Psoas muscle (tissue), 8 donors: ENCODE data around the gene C17orf75. TPM values are rescaled to one million over a fixed set of nuclear protein-coding genes. Genes with fewer than 3 reads are reported as not detected.

ENCODE experiments used
- ATAC-seq, 4 donors: fragments of 200-7000 bp; cut with Tn5 transposase; one replicate each; pipeline ENCODE4 v1.9.1; 2020; ENCODE audit warnings: moderate library complexity in 3 of 4, mild to moderate bottlenecking in 2 of 4
- DNase-seq, 2 donors: peaks; one replicate each; pipeline ENCODE4 v3.0.0-alpha.2; 2020
- H3K27ac ChIP-seq: fragments of 200-600 bp; one replicate; pipeline ENCODE4 v1.8.0; 2022
- H3K27me3 ChIP-seq, 3 donors: fragments of 200-600 bp in 1 of 3; one replicate each; pipeline versions ENCODE4 v1.6.1 to v1.8.0; 2013 to 2022; ENCODE audit warnings: low read length in 2 of 3, mild to moderate bottlenecking in 2 of 3, moderate library complexity in 1 of 3; ENCODE audit not compliant: insufficient read depth in 3 of 3
- H3K36me3 ChIP-seq, 2 donors: fragments of 200-600 bp in 1 of 2; one replicate each; pipeline versions ENCODE4 v1.6.1 to v1.8.0; 2013 to 2022; ENCODE audit warnings: low read depth in 1 of 2, mild to moderate bottlenecking in 1 of 2, moderate library complexity in 1 of 2; ENCODE audit not compliant: insufficient read depth in 1 of 2
- H3K4me1 ChIP-seq: fragments of 200-600 bp; one replicate; pipeline ENCODE4 v1.8.0; 2022
- H3K4me3 ChIP-seq: fragments of 200-600 bp; one replicate; pipeline ENCODE4 v1.8.0; 2022; ENCODE audit warnings: mild to moderate bottlenecking
- H3K9me3 ChIP-seq: fragments of 200-600 bp; one replicate; pipeline ENCODE4 v1.8.0; 2022
- WGBS, 3 donors: extraction: QIAGEN DNeasy Blood & Tissue Kit; methylation state at CpG; one replicate each; pipeline versions ENCODE4 v1.1.6 to v1.1.7; 2013; 5-methylcytosine and 5-hydroxymethylcytosine counted together
- intact Hi-C, 2 donors: fragments of 100-400 bp; cut with DNase I; formaldehyde crosslinking; loops; one replicate each; pipeline versions ENCODE4 v1.11.0 to v1.14.2; 2022
- polyA plus RNA-seq, 3 donors: library from polyadenylated mRNA; stranded (reverse); fragments of 200-250 nt; gene quantifications; one replicate each; pipeline ENCODE4 v1.2.3, GENCODE V29; 2013
- total RNA-seq, 4 donors: library from RNA; stranded (reverse); fragmentation: NEBNext Ultra II Directional in 2 of 4; extraction: Animal tissue kit (Norgen Biotek cat#: 25700) in 2 of 4; gene quantifications; one replicate each; pipeline versions ENCODE4 v1.2.1 to v1.2.4, GENCODE V29; 2021 to 2023
- TF ChIP-seq, protein P1 (sequence below): fragments of 200-600 bp; IDR thresholded peaks from one replicate; pipeline ENCODE4 v1.8.0; 2022; ENCODE audit warnings: antibody characterized with exemption
- donor health status: healthy with polysubstance abuse.
- donor health status: DM: no; HTN: no; CAD: no; lungs with moderate emphysema.
- donor health status: Bipolar disorder and iron deficiency.
- donor health status: healthy.
- donor health status: DM: yes; HTN: yes; CAD: no.
- donor health status: DM: no; HTN: no; CAD: no.
- donor health status: DM: no; HTN: no; CAD: no.
- donor health status: DM: yes; HTN: yes; CAD: no.

C17orf75 gene
- total and polyA plus RNA-seq, 7 donors, result 6.1 to 17.8 (median 14.6) TPM

DNA sequence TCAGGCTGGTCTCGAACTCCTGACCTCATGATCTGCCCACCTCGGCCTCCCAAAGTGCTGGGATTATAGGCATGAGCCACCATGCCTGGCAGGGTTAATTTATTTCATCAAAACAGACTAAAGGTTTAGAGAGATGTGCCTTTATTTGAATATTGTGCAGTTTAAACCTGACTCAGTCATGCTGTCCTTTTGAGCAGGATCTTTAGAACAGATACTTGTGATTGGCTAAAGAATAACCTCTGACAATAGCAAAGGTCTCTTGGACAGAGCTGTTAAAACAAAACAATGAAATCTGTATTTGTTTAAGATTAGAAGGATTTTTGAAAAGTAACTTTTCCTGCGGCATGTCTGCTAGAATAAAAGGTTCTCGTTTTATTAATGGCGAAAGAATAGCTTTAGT, 44.0 kb upstream of the C17orf75 start:
- ATAC-seq (no peak), DNase-seq (no peak)
- H3K9me3 ChIP-seq, result no peaks in the 10 kb centered on the region
- WGBS, 3 donors, result 94 to 97% (median 95%) methylated on average over 5 of the region's 5 CpGs
- no peak overlapping the region for H3K27ac ChIP-seq
- no peak overlapping the region for H3K4me3 ChIP-seq
- H3K27me3 ChIP-seq, result no peaks in the 10 kb centered on the region
- TF ChIP-seq, protein P1, sequence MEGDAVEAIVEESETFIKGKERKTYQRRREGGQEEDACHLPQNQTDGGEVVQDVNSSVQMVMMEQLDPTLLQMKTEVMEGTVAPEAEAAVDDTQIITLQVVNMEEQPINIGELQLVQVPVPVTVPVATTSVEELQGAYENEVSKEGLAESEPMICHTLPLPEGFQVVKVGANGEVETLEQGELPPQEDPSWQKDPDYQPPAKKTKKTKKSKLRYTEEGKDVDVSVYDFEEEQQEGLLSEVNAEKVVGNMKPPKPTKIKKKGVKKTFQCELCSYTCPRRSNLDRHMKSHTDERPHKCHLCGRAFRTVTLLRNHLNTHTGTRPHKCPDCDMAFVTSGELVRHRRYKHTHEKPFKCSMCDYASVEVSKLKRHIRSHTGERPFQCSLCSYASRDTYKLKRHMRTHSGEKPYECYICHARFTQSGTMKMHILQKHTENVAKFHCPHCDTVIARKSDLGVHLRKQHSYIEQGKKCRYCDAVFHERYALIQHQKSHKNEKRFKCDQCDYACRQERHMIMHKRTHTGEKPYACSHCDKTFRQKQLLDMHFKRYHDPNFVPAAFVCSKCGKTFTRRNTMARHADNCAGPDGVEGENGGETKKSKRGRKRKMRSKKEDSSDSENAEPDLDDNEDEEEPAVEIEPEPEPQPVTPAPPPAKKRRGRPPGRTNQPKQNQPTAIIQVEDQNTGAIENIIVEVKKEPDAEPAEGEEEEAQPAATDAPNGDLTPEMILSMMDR, result no peak
- peaks cover 0 to 89% of the 10 kb centered on the region in 2 donors for H3K36me3 ChIP-seq
- intact Hi-C loops, result no loop called here
- no peaks in the 10 kb centered on the region for H3K4me1 ChIP-seq

DNA sequence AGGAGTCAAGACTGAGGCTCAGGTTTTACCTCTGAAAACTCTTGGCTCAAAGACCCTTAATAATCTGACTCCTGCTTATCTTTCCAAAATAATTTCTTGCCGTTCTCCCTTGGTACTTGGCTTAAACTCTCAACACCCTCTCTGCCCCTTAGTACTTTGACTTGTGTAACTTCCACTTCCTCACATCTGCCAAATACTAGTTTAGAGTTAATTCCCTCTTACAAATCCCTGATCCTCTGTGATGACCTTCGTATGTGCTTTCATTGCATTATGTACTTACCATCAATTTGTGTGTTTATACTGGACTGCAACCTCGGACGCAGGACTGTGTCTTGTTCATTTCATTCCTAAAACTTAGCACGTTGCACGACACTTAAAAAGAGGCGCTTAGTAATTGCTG, 43.1 kb upstream of the C17orf75 start:
- ATAC-seq (no peak), DNase-seq (no peak)
- TF ChIP-seq, protein P1, result no peak
- 83 to 93% (median 84%) methylated on average over 7 of the region's 7 CpGs for WGBS, 3 donors
- no peak overlapping the region for H3K4me3 ChIP-seq
- H3K4me1 ChIP-seq, result no peaks in the 10 kb centered on the region
- no peaks in the 10 kb centered on the region for H3K27me3 ChIP-seq
- no peaks in the 10 kb centered on the region for H3K9me3 ChIP-seq
- intact Hi-C loops, result no loop called here
- H3K36me3 ChIP-seq, result peaks cover 2 to 89% of the 10 kb centered on the region in 2 donors
- H3K27ac ChIP-seq, result no peak overlapping the region

DNA sequence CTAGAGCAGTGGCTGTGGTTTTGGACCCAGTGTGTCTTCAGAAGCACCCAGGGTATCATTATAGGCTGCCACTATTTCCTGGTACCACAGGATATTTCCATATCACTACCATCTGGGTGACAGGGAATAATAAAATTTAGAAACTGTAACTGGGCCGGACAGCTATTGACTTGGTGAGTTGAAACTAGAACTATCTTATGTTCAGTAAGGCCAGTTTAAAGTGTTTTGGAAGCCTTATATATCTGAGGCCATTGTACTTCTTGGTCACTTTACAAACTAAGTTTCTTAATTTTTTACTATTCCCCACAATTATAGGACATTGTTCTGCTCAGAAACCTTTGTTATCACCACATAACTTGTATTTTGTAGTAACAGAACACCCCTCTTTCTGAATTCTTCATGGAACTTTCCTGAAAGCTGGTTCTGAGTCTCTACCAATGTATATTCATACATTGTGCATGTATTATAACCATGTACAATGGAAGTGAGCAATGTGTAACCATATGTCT, 42.0 kb upstream of the C17orf75 start:
- WGBS, 3 donors, result 88 to 100% (median 88%) methylated on average over 1 of the region's 1 CpG
- TF ChIP-seq, protein P1, result no peak
- H3K4me1 ChIP-seq, result no peaks in the 10 kb centered on the region
- H3K27ac ChIP-seq, result no peak overlapping the region
- no peak overlapping the region for H3K4me3 ChIP-seq
- ATAC-seq (peak in 1 of 4 donors; percentile 11), DNase-seq (no peak)
- H3K9me3 ChIP-seq, result no peaks in the 10 kb centered on the region
- intact Hi-C loops, result no loop called here
- no peaks in the 10 kb centered on the region for H3K27me3 ChIP-seq
- H3K36me3 ChIP-seq, result peaks cover 2 to 89% of the 10 kb centered on the region in 2 donors

DNA sequence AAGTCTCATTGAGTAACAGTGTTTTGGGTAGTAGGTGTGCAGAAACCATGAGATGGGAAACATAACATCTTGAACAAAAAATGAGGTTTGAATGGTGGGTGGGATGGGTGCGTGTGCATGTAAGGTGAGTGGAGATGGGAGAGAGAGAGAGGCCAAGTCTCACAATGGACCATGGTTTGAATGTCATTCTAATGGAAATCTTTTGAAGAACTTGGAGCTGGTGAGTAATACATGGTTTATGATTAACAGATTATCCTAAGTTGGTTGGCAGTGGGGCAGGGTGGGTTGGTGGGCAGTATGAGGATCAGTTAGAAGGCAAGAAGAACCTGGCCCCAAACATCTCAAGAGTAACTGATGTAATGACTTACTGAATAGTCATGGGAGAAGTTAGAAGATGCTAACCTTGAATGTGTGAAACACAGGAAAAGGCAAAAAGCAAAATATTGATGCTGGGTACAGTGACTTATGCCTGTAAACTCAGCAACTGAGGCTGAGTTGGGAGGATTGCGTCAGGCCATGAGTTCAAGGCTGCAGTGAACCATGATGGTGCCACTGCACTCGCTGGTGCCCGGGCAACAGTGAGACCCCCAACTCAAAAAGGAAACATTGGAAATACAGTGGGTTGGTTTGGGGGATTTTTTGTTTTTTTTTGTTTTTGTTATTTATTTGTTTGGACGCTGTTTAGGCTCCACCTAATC, 40.7 kb upstream of the C17orf75 start:
- no peak overlapping the region for H3K4me3 ChIP-seq
- TF ChIP-seq, protein P1, result no peak
- H3K27ac ChIP-seq, result no peak overlapping the region
- intact Hi-C loops, result no loop called here
- no peaks in the 10 kb centered on the region for H3K27me3 ChIP-seq
- WGBS, 3 donors, result 97 to 99% (median 98%) methylated on average over 5 of the region's 5 CpGs
- DNase-seq, result no peak
- H3K36me3 ChIP-seq, result peaks cover 4 to 90% of the 10 kb centered on the region in 2 donors
- H3K4me1 ChIP-seq, result no peaks in the 10 kb centered on the region
- no peak for ATAC-seq
- H3K9me3 ChIP-seq, result no peaks in the 10 kb centered on the region
